K562 (cell line): ENCODE measurements around the gene CPLANE2. TPM values are rescaled to one million over a fixed set of nuclear protein-coding genes. Genes with fewer than 3 reads are reported as not detected.

Source experiments
- ATAC-seq: fragments of 200-7000 bp; cut with Tn5 transposase; 3 replicates; pipeline ENCODE4 v1.9.1; 2020; ENCODE audit warnings: moderate library complexity
- BruUV-seq: library from RNA; stranded (reverse); fragments of 400-500 nt; replicated peaks from 2 replicates; lab custom pipeline; 2021; lab: Mats Ljungman, UMichigan
- CTCF ChIA-PET: fragments of 300-600 bp; formaldehyde crosslinking; extraction: SDS; loops from one replicate; lab custom pipeline; 2021; ENCODE audit warnings: low intra/inter-chr PET ratio; lab: Yijun Ruan, JAX
- POLR2A ChIA-PET: fragments of 300-600, 350-650 bp; sonication (Branson Sonifier 250); formaldehyde crosslinking; extraction: SDS; loops from one replicate; lab custom pipeline; 2021; ENCODE audit warnings: antibody characterized with exemption, inconsistent platforms; lab: Yijun Ruan, JAX
- DNase-seq, 4 experiments: peaks; one replicate each; pipeline versions ENCODE4 v3.0.0 to v3.0.0-alpha.2; 2011 to 2018; ENCODE audit warnings: low spot score in 3 of 4, mixed read lengths in 3 of 4; ENCODE audit errors: extremely low read depth in 1 of 4
- FAIRE-seq: peaks from 2 replicates; lab custom pipeline; 2011; peaks lifted over from hg19 to GRCh38; lab: Jason Lieb, UNC
- H2AFZ ChIP-seq: 2 replicates; pipeline ENCODE4 v1.6.0; 2011; ENCODE audit warnings: low read depth, low read length, control low read depth, inconsistent platforms
- H3K27ac ChIP-seq: fragments of 200-600 bp; 3 replicates; pipeline ENCODE4 v1.8.0; 2011; ENCODE audit warnings: low read depth, mild to moderate bottlenecking, control low read depth, inconsistent platforms, low read length, moderate library complexity, mixed read lengths; ENCODE audit errors: extremely low read depth
- H3K27me3 ChIP-seq, 2 experiments: fragments of 300-600 bp in 1 of 2; 2 replicates in 1 of 2; 3 replicates in 1 of 2; pipeline versions ENCODE4 v1.6.0 to v1.8.0; 2011; ENCODE audit warnings: inconsistent platforms in 2 of 2, low read length in 2 of 2, mild to moderate bottlenecking in 1 of 2, mixed read lengths in 1 of 2, moderate library complexity in 1 of 2; ENCODE audit not compliant: control insufficient read depth in 2 of 2, insufficient read depth in 2 of 2
- H3K36me3 ChIP-seq: fragments of 300-600 bp; 3 replicates; pipeline ENCODE4 v1.8.0; 2011; ENCODE audit warnings: mild to moderate bottlenecking, low read length, inconsistent platforms; ENCODE audit not compliant: control insufficient read depth, insufficient read depth
- H3K4me1 ChIP-seq, 2 experiments: fragments of 200-600 bp in 1 of 2; replicated peaks in 1 of 2; 2 replicates in 1 of 2; 3 replicates in 1 of 2; pipeline versions ENCODE4 v1.5.1 to v1.8.0; 2011; ENCODE audit warnings: inconsistent platforms in 2 of 2, low read length in 2 of 2, mild to moderate bottlenecking in 1 of 2, mixed read lengths in 1 of 2, moderate library complexity in 1 of 2; ENCODE audit not compliant: control insufficient read depth in 2 of 2, insufficient read depth in 2 of 2
- H3K4me2 ChIP-seq: 2 replicates; pipeline ENCODE4 v1.6.1; 2011; ENCODE audit warnings: low read length, control low read depth, inconsistent platforms, mixed read lengths; ENCODE audit not compliant: insufficient read depth
- H3K4me3 ChIP-seq: fragments of 200-600 bp; sonication (generic), shearing (Covaris generic); 2 replicates; pipeline ENCODE4 v1.5.1; 2016; ENCODE audit warnings: control low read depth, inconsistent platforms
- H3K79me2 ChIP-seq: fragments of 200-600 bp; 3 replicates; pipeline ENCODE4 v1.8.0; 2011; ENCODE audit warnings: low read length, inconsistent platforms; ENCODE audit not compliant: control insufficient read depth, insufficient read depth
- H3K9ac ChIP-seq, 2 experiments: 2 replicates each; pipeline versions ENCODE4 v1.6.0 to v1.6.1; 2011; ENCODE audit warnings: low read depth in 2 of 2, low read length in 2 of 2, control low read depth in 1 of 2, inconsistent platforms in 1 of 2, mild to moderate bottlenecking in 1 of 2, mixed read lengths in 1 of 2; ENCODE audit not compliant: insufficient read depth in 1 of 2
- H3K9me1 ChIP-seq: one replicate; pipeline ENCODE4 v1.6.0; 2011; ENCODE audit warnings: inconsistent platforms, mild to moderate bottlenecking, low read length, moderate library complexity; ENCODE audit not compliant: control insufficient read depth, insufficient read depth
- H3K9me3 ChIP-seq: replicated peaks from 2 replicates; pipeline ENCODE4 v1.5.1; 2011; ENCODE audit warnings: low read depth, low read length, inconsistent platforms; ENCODE audit not compliant: control insufficient read depth, insufficient read depth
- H4K20me1 ChIP-seq: replicated peaks from 2 replicates; pipeline ENCODE4 v1.6.1; 2011; ENCODE audit warnings: low read length, inconsistent platforms, mixed read lengths; ENCODE audit not compliant: control insufficient read depth, insufficient read depth
- ARID2 ChIP-seq: fragments of 450-650 bp; IDR thresholded peaks from 2 replicates; pipeline ENCODE4 v1.6.1; 2017; ENCODE audit warnings: antibody characterized with exemption, mild to moderate bottlenecking
- CHCHD3 ChIP-seq: fragments of 250-450 bp; sonication (Bioruptor Pico); IDR thresholded peaks from 2 replicates; pipeline ENCODE4 v2.1.2; 2022; ENCODE audit warnings: mild to moderate bottlenecking
- PRDM10 ChIP-seq: fragments of 450-650 bp; IDR thresholded peaks from 2 replicates; pipeline ENCODE4 v1.6.1; 2018; ENCODE audit not compliant: partially characterized antibody
- RB1 ChIP-seq: fragments of 450-650 bp; IDR thresholded peaks from 2 replicates; pipeline ENCODE4 v1.6.1; 2017; ENCODE audit warnings: low read depth, mild to moderate bottlenecking
- RUNX1 ChIP-seq: sonication (generic); IDR thresholded peaks from 2 replicates; pipeline ENCODE4 v1.6.1; 2016; ENCODE audit warnings: antibody characterized with exemption, low read depth
- TAF15 ChIP-seq: fragments of 200-400 bp; formaldehyde crosslinking; IDR thresholded peaks from 2 replicates; pipeline ENCODE4 v1.6.1; 2017; ENCODE audit warnings: mild to moderate bottlenecking, low read depth, low read length, moderate library complexity
- ZNF217 ChIP-seq: sonication (generic); formaldehyde crosslinking; IDR thresholded peaks from 2 replicates; pipeline ENCODE4 v1.8.0; 2022; ENCODE audit warnings: mild to moderate bottlenecking, missing genetic modification reagents
- ZNF316 ChIP-seq: fragments of 450-650 bp; IDR thresholded peaks from 2 replicates; pipeline ENCODE4 v1.6.1; 2016
- WGBS: fragments of 100-300 bp; shearing (Covaris generic); methylation state at CpG from one replicate; pipeline ENCODE4 v1.1.6; 2016; ENCODE audit warnings: low coverage, mixed read lengths; ENCODE audit not compliant: insufficient coverage; ENCODE audit errors: missing lambda C conversion rate; 5-methylcytosine and 5-hydroxymethylcytosine counted together
- in situ Hi-C: fragments of 300-500 bp; cut with MboI; formaldehyde crosslinking; loops from 4 replicates; pipeline ENCODE4 v1.15.0; 2018; ENCODE audit warnings: inconsistent platforms, mixed read lengths
- intact Hi-C: fragments of 100-400 bp; cut with micrococcal nuclease; formaldehyde crosslinking; loops from 2 replicates; pipeline ENCODE4 v1.14.2; 2022
- polyA plus RNA-seq, 8 experiments: library from polyadenylated mRNA; depleted of rRNA in 4 of 8; stranded (reverse) in 5 of 8; unstranded in 3 of 8; fragments of >200 nt; fragmentation: Nextera tagmentation in 2 of 8; fragmentation: Illumina TruSeq in 1 of 8; extraction: Ambion mirVana in 2 of 8; extraction: Trizol in 1 of 8; gene quantifications; 2 replicates each; pipeline versions ENCODE4 v1.2.1 to v1.2.3, GENCODE V29; 2011 to 2014; ENCODE audit warnings: inconsistent platforms in 1 of 8, missing spikeins in 1 of 8
- total RNA-seq, 7 experiments: library from RNA; depleted of rRNA in 6 of 7; stranded (reverse); fragments of >200 nt in 6 of 7; fragmentation: Illumina TruSeq in 2 of 7; extraction: Trizol in 2 of 7; gene quantifications; 2 replicates each; pipeline versions ENCODE4 v1.2.1 to v1.2.3, GENCODE V29; 2011 to 2021; ENCODE audit warnings: low replicate concordance in 1 of 7

Gene CPLANE2
- total and polyA plus RNA-seq, 9 of the 15 experiments (the other 6 are each of a cell fraction or from before 2014, with no cell fraction given) = 0.17 to 20.9 (median 8.1) TPM

- TF ChIP-seq ZNF217 (no peak), RB1 (no peak), RUNX1 (no peak)
Measured at GRCh38 chr1:16242556-16243214, 5.7 kb upstream of the CPLANE2 start (continued).

- Histone ChIP-seq H3K9ac (0 out of 4 replicates have a peak overlapping the region, but pooled peaks of 1 of the 2 experiments have one; percentile 5), H3K9me3 (no peaks in the 10 kb centered on the region), H3K27ac (no peak overlapping the region), H2AFZ (no peak overlapping the region), H3K27me3 (no peaks in the 10 kb centered on the region), H3K36me3 (no peaks in the 10 kb centered on the region), H4K20me1 (no peaks in the 10 kb centered on the region), H3K4me2 (no peak overlapping the region), H3K79me2 (peaks cover 6% of the 10 kb centered on the region), H3K9me1 (no peaks in the 10 kb centered on the region), H3K4me3 (no peak overlapping the region), H3K4me1 (peaks cover 21 to 30% of the 10 kb centered on the region in 2 experiments; a peak in 4 of 5 replicates)
- CTCF ChIA-PET = no interaction called here
- POLR2A ChIA-PET = interaction anchor here (0.7 to 1.4 kb wide), 4 partner anchors 10 to 123 kb away, joined by 3 to 6 read pairs (median 4); no protein-coding TSS in a partner anchor
- DNase-seq = no peak
- intact Hi-C loops (no loop called here), in situ Hi-C loops (loop anchor here (5.0 kb wide), 1 partner anchor 159 kb away; no protein-coding TSS in a partner anchor)
- WGBS = 83% methylated on average over 10 of the region's 10 CpGs
- no peak for TF ChIP-seq CHCHD3 (CRISPR knock-in tag)
- TF ChIP-seq TAF15 = no peak
- TF ChIP-seq PRDM10 = peak; percentile 23
- TF ChIP-seq ARID2 = no peak
- no peak for TF ChIP-seq ZNF316
- ATAC-seq = no peak
- FAIRE-seq = no peak
- BruUV-seq = no TSS peak
Measured at GRCh38 chr1:16241221-16241708, 4.3 kb upstream of the CPLANE2 start.
